Measurements from ENCODE around the gene DIS3L2.
"Not testable (repeated sequence)": the region's sequence is repeated elsewhere in the genome, so short reads cannot be mapped to it uniquely, and the experiment has no call there.

Gene DIS3L2

GRCh38 chr2:232142049-232142448, 180.5 kb downstream of the DIS3L2 start:
- Histone ChIP-seq H3K4me3 (ENCODE audit: low read depth, low read length) (no peak overlapping the region), H3K9ac (ENCODE audit: low read depth, low read length) (no peak overlapping the region), H3K4me1 (ENCODE audit: control insufficient read depth, insufficient read depth, low read length) (no peaks in the 10 kb centered on the region), H3K27me3 (ENCODE audit: control insufficient read depth, insufficient read depth, low read length) (no peaks in the 10 kb centered on the region), H3K27ac (ENCODE audit: low read depth, low read length) (no peak overlapping the region), H3K36me3 (ENCODE audit: control insufficient read depth, insufficient read depth, low read length) (no peaks in the 10 kb centered on the region), H3K9me3 (ENCODE audit: control insufficient read depth, insufficient read depth, low read length) (no peaks in the 10 kb centered on the region)

GRCh38 chr2:232142502-232142901, 181.0 kb downstream of the DIS3L2 start:
- Histone ChIP-seq H3K4me3 (ENCODE audit: low read depth, low read length) (no peak overlapping the region), H3K4me1 (ENCODE audit: control insufficient read depth, insufficient read depth, low read length) (no peaks in the 10 kb centered on the region), H3K27ac (ENCODE audit: low read depth, low read length) (no peak overlapping the region), H3K9ac (ENCODE audit: low read depth, low read length) (no peak overlapping the region), H3K9me3 (ENCODE audit: control insufficient read depth, insufficient read depth, low read length) (no peaks in the 10 kb centered on the region), H3K36me3 (ENCODE audit: control insufficient read depth, insufficient read depth, low read length) (no peaks in the 10 kb centered on the region), H3K27me3 (ENCODE audit: control insufficient read depth, insufficient read depth, low read length) (no peaks in the 10 kb centered on the region)

DNA sequence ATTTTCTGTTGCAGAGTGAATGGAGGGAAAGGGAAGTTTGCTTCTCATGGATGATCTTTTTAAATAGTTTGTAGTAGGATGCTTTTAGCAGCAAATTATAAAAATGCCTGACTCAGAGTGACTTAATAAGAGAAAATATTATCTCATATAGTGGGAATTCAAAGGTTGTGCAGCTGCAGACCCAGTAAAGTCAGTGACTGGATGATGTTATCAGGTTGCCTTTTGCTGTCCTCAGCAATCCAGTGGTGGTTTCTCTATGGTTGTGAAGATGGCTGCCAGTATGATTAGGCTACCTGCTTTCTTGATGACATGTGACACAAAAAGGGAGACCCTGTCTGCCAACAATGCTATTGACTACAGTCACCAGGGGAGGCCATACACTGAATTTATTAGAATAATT, 184.8 kb downstream of the DIS3L2 start:
- Histone ChIP-seq H3K9ac (ENCODE audit: low read depth, low read length) (no peak overlapping the region), H3K9me3 (ENCODE audit: control insufficient read depth, insufficient read depth, low read length) (no peaks in the 10 kb centered on the region), H3K36me3 (ENCODE audit: control insufficient read depth, insufficient read depth, low read length) (no peaks in the 10 kb centered on the region)

DNA sequence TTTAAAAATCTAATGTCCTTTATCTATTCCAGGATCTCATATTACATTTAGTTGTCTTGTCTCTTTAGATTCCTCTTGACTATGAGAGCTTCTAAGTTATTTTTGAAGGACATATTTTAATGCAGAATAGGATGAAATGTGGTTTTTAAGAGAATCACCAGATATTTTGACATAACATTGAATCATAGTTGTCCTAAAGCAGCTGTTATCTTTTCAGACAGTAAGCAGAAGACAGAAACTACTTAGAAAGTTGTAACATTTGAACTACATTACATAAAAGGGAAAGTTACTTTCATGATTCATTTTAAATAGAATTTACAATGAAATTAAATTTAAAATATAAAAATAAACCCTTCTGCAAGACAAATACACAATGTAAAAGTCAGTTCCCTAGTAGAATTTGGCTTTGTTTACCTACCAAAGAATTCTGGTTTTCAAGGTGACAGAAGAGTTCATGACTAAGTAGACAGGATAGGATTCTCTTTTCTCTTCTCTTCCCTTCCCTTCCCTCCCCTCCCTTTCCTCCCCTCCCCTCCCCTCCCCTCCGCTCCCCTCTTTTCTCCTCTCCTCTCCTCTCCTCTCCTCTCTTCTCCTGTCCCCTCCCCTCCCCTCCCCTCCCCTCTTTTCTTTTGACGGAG, 186.0 kb downstream of the DIS3L2 start:
- H3K4me3 ChIP-seq (ENCODE audit: low read depth, low read length): no peak overlapping the region
- H3K27ac ChIP-seq (ENCODE audit: low read depth, low read length): no peak overlapping the region
- no peaks in the 10 kb centered on the region for H3K4me1 ChIP-seq (ENCODE audit: control insufficient read depth, insufficient read depth, low read length)

More for the DNA sequence above, 184.8 kb downstream of the DIS3L2 start:
- H3K4me1 ChIP-seq (ENCODE audit: control insufficient read depth, insufficient read depth, low read length): no peaks in the 10 kb centered on the region
- H3K4me3 ChIP-seq (ENCODE audit: low read depth, low read length): no peak overlapping the region
- no peaks in the 10 kb centered on the region for H3K27me3 ChIP-seq (ENCODE audit: control insufficient read depth, insufficient read depth, low read length)
- no peak overlapping the region for H3K27ac ChIP-seq (ENCODE audit: low read depth, low read length)

GRCh38 chr2:232162187-232162586, 200.7 kb downstream of the DIS3L2 start:
- Histone ChIP-seq H3K27ac (ENCODE audit: low read depth, low read length) (no peak overlapping the region), H3K9ac (ENCODE audit: low read depth, low read length) (no peak overlapping the region), H3K9me3 (ENCODE audit: control insufficient read depth, insufficient read depth, low read length) (no peaks in the 10 kb centered on the region), H3K27me3 (ENCODE audit: control insufficient read depth, insufficient read depth, low read length) (no peaks in the 10 kb centered on the region), H3K4me3 (ENCODE audit: low read depth, low read length) (no peak overlapping the region), H3K4me1 (ENCODE audit: control insufficient read depth, insufficient read depth, low read length) (no peaks in the 10 kb centered on the region), H3K36me3 (ENCODE audit: control insufficient read depth, insufficient read depth, low read length) (peaks cover 9% of the 10 kb centered on the region; the same call in 1 of the 2 replicates)

More for the DNA sequence above, 186.0 kb downstream of the DIS3L2 start:
- H3K36me3 ChIP-seq (ENCODE audit: control insufficient read depth, insufficient read depth, low read length): no peaks in the 10 kb centered on the region
- H3K9ac ChIP-seq (ENCODE audit: low read depth, low read length): no peak overlapping the region
- H3K9me3 ChIP-seq (ENCODE audit: control insufficient read depth, insufficient read depth, low read length): no peaks in the 10 kb centered on the region
- H3K27me3 ChIP-seq (ENCODE audit: control insufficient read depth, insufficient read depth, low read length): no peaks in the 10 kb centered on the region

DNA sequence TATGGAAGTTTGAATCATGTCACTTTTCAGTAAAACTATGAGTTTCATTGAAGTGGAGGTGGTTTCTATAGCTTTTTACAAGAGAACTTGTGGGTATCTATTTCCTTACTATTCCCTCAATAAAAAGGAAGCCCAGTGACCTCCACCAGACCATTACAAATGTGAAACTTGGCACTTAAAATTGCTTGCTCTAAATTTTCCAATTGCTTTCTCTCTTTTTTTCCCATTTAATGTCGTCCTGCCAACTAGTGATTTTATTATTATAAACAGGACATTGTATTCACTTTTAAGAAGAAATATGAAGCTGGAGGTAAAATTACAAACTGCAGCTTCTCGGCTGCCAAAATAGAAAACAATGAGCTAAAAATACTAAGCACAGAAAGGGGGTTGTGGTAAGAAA, 208.9 kb downstream of the DIS3L2 start:
- no peaks in the 10 kb centered on the region for H3K9me3 ChIP-seq (ENCODE audit: control insufficient read depth, insufficient read depth, low read length)
- no peaks in the 10 kb centered on the region for H3K36me3 ChIP-seq (ENCODE audit: control insufficient read depth, insufficient read depth, low read length)
- H3K27me3 ChIP-seq (ENCODE audit: control insufficient read depth, insufficient read depth, low read length): no peaks in the 10 kb centered on the region
- no peak overlapping the region for H3K27ac ChIP-seq (ENCODE audit: low read depth, low read length)
- H3K9ac ChIP-seq (ENCODE audit: low read depth, low read length): no peak overlapping the region
- no peaks in the 10 kb centered on the region; the same call in 1 of the 2 replicates for H3K4me1 ChIP-seq (ENCODE audit: control insufficient read depth, insufficient read depth, low read length)
- H3K4me3 ChIP-seq (ENCODE audit: low read depth, low read length): no peak overlapping the region

- Histone ChIP-seq H3K27ac (ENCODE audit: low read depth, low read length) (no peak overlapping the region), H3K36me3 (ENCODE audit: control insufficient read depth, insufficient read depth, low read length) (no peaks in the 10 kb centered on the region), H3K9ac (ENCODE audit: low read depth, low read length) (no peak overlapping the region; the same call in 1 of the 2 replicates), H3K9me3 (ENCODE audit: control insufficient read depth, insufficient read depth, low read length) (no peaks in the 10 kb centered on the region), H3K4me3 (ENCODE audit: low read depth, low read length) (no peak overlapping the region), H3K4me1 (ENCODE audit: control insufficient read depth, insufficient read depth, low read length) (no peaks in the 10 kb centered on the region; the same call in 1 of the 2 replicates), H3K27me3 (ENCODE audit: control insufficient read depth, insufficient read depth, low read length) (no peaks in the 10 kb centered on the region)
Measured at GRCh38 chr2:232174662-232175061, 213.1 kb downstream of the DIS3L2 start.

- H3K27me3 ChIP-seq (ENCODE audit: control insufficient read depth, insufficient read depth, low read length); H3K27ac ChIP-seq (ENCODE audit: low read depth, low read length); H3K4me1 ChIP-seq (ENCODE audit: control insufficient read depth, insufficient read depth, low read length); H3K4me3 ChIP-seq (ENCODE audit: low read depth, low read length); H3K9ac ChIP-seq (ENCODE audit: low read depth, low read length); H3K9me3 ChIP-seq (ENCODE audit: control insufficient read depth, insufficient read depth, low read length); H3K36me3 ChIP-seq (ENCODE audit: control insufficient read depth, insufficient read depth, low read length): not testable (repeated sequence)
Measured at GRCh38 chr2:232176587-232176986, 215.1 kb downstream of the DIS3L2 start.

GRCh38 chr2:232183279-232183678, 221.8 kb downstream of the DIS3L2 start:
- H3K27ac ChIP-seq (ENCODE audit: low read depth, low read length): no peak overlapping the region
- H3K9me3 ChIP-seq (ENCODE audit: control insufficient read depth, insufficient read depth, low read length): no peaks in the 10 kb centered on the region
- no peaks in the 10 kb centered on the region for H3K27me3 ChIP-seq (ENCODE audit: control insufficient read depth, insufficient read depth, low read length)
- peaks cover 6% of the 10 kb centered on the region; the same call in 1 of the 2 replicates for H3K4me1 ChIP-seq (ENCODE audit: control insufficient read depth, insufficient read depth, low read length)
- H3K36me3 ChIP-seq (ENCODE audit: control insufficient read depth, insufficient read depth, low read length): no peaks in the 10 kb centered on the region
- H3K9ac ChIP-seq (ENCODE audit: low read depth, low read length): no peak overlapping the region
- no peak overlapping the region for H3K4me3 ChIP-seq (ENCODE audit: low read depth, low read length)

DNA sequence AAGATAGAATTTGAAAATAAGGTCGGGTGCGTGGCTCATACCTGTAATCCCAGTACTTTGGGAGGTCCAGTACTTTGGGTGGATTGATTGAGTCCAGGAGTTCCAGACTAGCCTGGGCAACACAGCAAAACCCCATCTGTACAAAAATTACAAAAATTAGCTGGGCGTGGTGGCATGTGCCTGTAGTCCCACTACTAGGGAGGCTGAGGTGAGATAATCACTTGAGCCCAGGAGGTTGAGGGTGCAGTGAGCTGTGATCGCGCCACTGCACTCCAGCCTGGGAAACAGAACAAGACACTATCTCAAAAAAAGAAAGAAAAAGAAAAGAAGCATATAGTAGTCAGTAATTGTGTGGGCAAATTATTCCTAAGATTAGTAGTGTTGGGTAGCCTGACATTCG, 222.8 kb downstream of the DIS3L2 start:
- no peak overlapping the region for H3K27ac ChIP-seq (ENCODE audit: low read depth, low read length)
- H3K27me3 ChIP-seq (ENCODE audit: control insufficient read depth, insufficient read depth, low read length): no peaks in the 10 kb centered on the region
- no peak overlapping the region for H3K9ac ChIP-seq (ENCODE audit: low read depth, low read length)
- H3K36me3 ChIP-seq (ENCODE audit: control insufficient read depth, insufficient read depth, low read length): no peaks in the 10 kb centered on the region
- H3K4me3 ChIP-seq (ENCODE audit: low read depth, low read length): no peak overlapping the region
- H3K4me1 ChIP-seq (ENCODE audit: control insufficient read depth, insufficient read depth, low read length): peaks cover 6% of the 10 kb centered on the region; the same call in 1 of the 2 replicates
- H3K9me3 ChIP-seq (ENCODE audit: control insufficient read depth, insufficient read depth, low read length): no peaks in the 10 kb centered on the region

- no peaks in the 10 kb centered on the region for H3K27me3 ChIP-seq (ENCODE audit: control insufficient read depth, insufficient read depth, low read length)
- no peaks in the 10 kb centered on the region; the same call in 1 of the 2 replicates for H3K4me1 ChIP-seq (ENCODE audit: control insufficient read depth, insufficient read depth, low read length)
- no peaks in the 10 kb centered on the region for H3K36me3 ChIP-seq (ENCODE audit: control insufficient read depth, insufficient read depth, low read length)
- H3K4me3 ChIP-seq (ENCODE audit: low read depth, low read length): no peak overlapping the region
- H3K9me3 ChIP-seq (ENCODE audit: control insufficient read depth, insufficient read depth, low read length): no peaks in the 10 kb centered on the region
- no peak overlapping the region for H3K27ac ChIP-seq (ENCODE audit: low read depth, low read length)
- H3K9ac ChIP-seq (ENCODE audit: low read depth, low read length): no peak overlapping the region
Measured at GRCh38 chr2:232190796-232191195, 229.3 kb downstream of the DIS3L2 start.

Data from HUES48 (cell line).